SK-N-MC (cell line): Measurements from ENCODE around the gene SARM1.

Experiments used
- EZH2 ChIP-seq: fragments of 200-600 bp; sonication (generic); IDR thresholded peaks from one replicate; pipeline ENCODE4 v1.6.1; 2017; ENCODE audit warnings: antibody characterized with exemption
- FOXP2 ChIP-seq: optimal IDR thresholded peaks from 2 replicates; pipeline ENCODE3; 2011; ENCODE audit warnings: mild to moderate bottlenecking, moderate library complexity; ENCODE audit not compliant: insufficient read depth; ENCODE audit errors: extremely low read length, control extremely low read depth
- POLR2AphosphoS5 ChIP-seq: IDR thresholded peaks from 2 replicates; pipeline ENCODE4 v1.6.1; 2012; ENCODE audit warnings: mild to moderate bottlenecking, low read depth, low read length, borderline replicate concordance

DNA sequence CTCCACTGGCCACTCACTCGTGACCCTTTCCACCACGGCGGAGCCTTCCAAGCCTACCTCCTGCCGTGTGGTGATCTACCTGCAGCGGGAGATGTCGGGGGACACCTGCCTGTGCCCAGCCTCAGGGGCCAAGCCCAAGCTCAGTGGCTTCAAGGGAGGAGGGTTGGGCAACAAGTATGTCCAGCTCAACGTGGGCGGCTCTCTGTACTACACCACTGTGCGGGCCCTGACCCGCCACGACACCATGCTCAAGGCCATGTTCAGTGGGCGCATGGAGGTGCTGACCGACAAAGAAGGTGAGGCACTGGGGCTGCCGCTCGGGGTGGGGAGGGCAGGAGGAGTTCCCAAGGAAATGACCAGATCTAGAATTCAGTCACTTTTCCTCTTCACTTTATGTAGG is 32.1 kb upstream of the SARM1 start:
- TF ChIP-seq EZH2 (no peak), POLR2AphosphoS5 (no peak), FOXP2 (no peak)
